T-helper 1 cell treated with Interleukin-12 subunit alpha and Interleukin-12 subunit beta and Interleukin-4 antibody, amounts not matched to agents 30 ng/mL and 1 ng/mL, for 36 hours (primary cell): ENCODE data around the gene CLDND2. TPM values are rescaled to one million over a fixed set of nuclear protein-coding genes. Genes with fewer than 3 reads are reported as not detected.

Source experiments
- total RNA-seq: library from RNA; stranded (reverse); gene quantifications from 2 replicates; pipeline ENCODE4 v1.2.3, GENCODE V29; 2022

CLDND2 gene
- total RNA-seq, 1 donor from 2014 or later: 6.0 TPM

Other genes with a start within 250 kb of the CLDND2 start
- gene SIGLEC9, start 244.1 kb downstream of the CLDND2 start, total RNA-seq: 0.12 and 0.29 TPM in 2 replicates
- gene SIGLEC7, start 226.7 kb downstream of the CLDND2 start, total RNA-seq: not detected in 2 replicates
- gene CD33, start 143.9 kb downstream of the CLDND2 start, total RNA-seq: 8.5 and 10.4 TPM in 2 replicates
- not detected in 2 replicates for gene SIGLECL1, start 117.9 kb downstream of the CLDND2 start, total RNA-seq
- 0.15 TPM in 1 of 2 replicates, not detected in the other for gene IGLON5, start 57.4 kb downstream of the CLDND2 start, total RNA-seq
- gene VSIG10L, start 26.9 kb downstream of the CLDND2 start, total RNA-seq: 1.0 and 1.2 TPM in 2 replicates
- 69.6 and 72.2 TPM in 2 replicates for gene ETFB, start 2.6 kb downstream of the CLDND2 start, total RNA-seq
- 129 and 133 TPM in 2 replicates for gene NKG7, start 3.7 kb upstream of the CLDND2 start, total RNA-seq
- gene LIM2, start 19.0 kb upstream of the CLDND2 start, total RNA-seq: not detected in 2 replicates
- 0.15 and 0.27 TPM in 2 replicates for gene C19orf84, start 21.6 kb upstream of the CLDND2 start, total RNA-seq
- gene SIGLEC10, start 48.6 kb upstream of the CLDND2 start, total RNA-seq: 1.3 and 1.4 TPM in 2 replicates
- not detected in 2 replicates for gene SIGLEC8, start 89.5 kb upstream of the CLDND2 start, total RNA-seq
- gene CEACAM18, start 109.5 kb upstream of the CLDND2 start, total RNA-seq: not detected in 2 replicates
- 0.15 TPM in 1 of 2 replicates, not detected in the other for gene SIGLEC12, start 132.8 kb upstream of the CLDND2 start, total RNA-seq
- 0.34 and 2.9 TPM in 2 replicates for gene SIGLEC6, start 162.7 kb upstream of the CLDND2 start, total RNA-seq
- gene ZNF175, start 202.3 kb upstream of the CLDND2 start, total RNA-seq: 8.2 and 8.3 TPM in 2 replicates